NCI-H2107 treated with DMSO at 0.1 percent for 48 hours (cell line): ENCODE measurements around the gene ZBTB4.
A peak's percentile ranks its signal among the peaks of the same experiment; 100 is the strongest.
"Not testable (repeated sequence)": the region's sequence is repeated elsewhere in the genome, so short reads cannot be mapped to it uniquely, and the experiment has no call there.

Source experiments
- DNase-seq: peaks from one replicate; lab custom pipeline; 2025; ENCODE audit not compliant: unreplicated experiment; lab: John Stamatoyannopoulos, UW

Gene ZBTB4

DNA sequence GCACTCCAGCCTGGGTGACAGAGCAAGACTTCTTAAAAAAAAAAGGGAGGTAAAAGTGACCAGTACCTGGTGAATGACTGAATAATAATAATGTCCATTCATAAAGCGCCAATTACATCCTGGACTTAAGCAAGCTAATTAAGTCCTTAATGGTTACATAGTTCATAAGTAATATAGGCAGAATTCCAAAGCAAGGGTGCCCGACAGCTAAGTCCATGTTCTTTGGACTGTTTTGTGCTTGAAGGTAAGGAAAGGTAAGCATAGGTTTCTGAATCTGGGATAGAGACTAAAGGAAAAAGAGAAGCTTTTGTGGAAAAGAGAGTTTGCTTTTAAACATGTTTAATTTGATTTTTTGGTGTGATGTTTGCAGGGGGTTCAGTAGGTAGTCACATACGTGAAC, 14.5 kb upstream of the ZBTB4 start:
- no peak for DNase-seq

GRCh38 chr17:7491583-7491982, 12.2 kb upstream of the ZBTB4 start:
- no peak for DNase-seq

GRCh38 chr17:7490144-7490543, 10.7 kb upstream of the ZBTB4 start:
- no peak for DNase-seq

DNA sequence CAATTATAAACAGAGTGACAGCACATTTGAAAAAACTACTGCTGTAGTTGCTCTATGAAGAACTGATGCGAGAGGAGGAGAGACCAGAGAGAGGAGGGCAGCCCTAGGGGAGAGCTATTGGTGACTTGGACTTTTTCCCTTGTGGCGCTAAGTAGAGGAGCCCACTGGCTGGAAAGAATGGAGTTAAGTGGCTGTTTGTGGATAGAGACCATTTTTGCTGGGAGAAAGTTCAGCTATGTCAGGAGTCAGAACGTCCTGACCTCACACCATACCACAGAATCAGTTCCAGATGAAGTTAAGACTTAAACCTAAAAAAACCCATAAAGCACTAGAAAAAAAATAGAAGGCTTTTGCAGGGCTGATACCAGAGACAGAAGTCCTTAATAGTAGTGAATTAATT, 6.8 kb upstream of the ZBTB4 start:
- no peak for DNase-seq

DNA sequence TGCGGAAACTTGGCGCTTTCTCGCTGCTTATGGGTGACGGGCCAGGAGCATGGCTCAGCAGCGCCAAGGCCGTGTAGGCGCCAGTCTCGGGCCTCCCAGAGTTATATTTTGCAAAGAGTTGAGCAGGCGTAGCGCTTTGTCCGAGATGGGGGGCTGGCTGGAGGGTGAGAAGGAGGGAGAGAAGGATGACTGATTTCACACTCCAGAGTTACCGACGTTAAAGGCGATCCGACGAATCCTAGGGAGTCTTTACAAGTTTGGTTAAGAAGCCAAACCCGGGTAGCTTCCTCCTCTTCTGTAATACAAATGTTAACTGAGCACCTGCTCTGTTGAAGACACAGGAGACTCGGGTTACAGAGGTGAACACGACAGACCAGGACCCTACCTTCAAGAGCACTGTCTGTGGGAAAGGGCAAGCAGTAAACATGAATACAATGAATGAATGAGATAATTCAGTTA, 5.5 kb upstream of the ZBTB4 start:
- DNase-seq = no peak

DNA sequence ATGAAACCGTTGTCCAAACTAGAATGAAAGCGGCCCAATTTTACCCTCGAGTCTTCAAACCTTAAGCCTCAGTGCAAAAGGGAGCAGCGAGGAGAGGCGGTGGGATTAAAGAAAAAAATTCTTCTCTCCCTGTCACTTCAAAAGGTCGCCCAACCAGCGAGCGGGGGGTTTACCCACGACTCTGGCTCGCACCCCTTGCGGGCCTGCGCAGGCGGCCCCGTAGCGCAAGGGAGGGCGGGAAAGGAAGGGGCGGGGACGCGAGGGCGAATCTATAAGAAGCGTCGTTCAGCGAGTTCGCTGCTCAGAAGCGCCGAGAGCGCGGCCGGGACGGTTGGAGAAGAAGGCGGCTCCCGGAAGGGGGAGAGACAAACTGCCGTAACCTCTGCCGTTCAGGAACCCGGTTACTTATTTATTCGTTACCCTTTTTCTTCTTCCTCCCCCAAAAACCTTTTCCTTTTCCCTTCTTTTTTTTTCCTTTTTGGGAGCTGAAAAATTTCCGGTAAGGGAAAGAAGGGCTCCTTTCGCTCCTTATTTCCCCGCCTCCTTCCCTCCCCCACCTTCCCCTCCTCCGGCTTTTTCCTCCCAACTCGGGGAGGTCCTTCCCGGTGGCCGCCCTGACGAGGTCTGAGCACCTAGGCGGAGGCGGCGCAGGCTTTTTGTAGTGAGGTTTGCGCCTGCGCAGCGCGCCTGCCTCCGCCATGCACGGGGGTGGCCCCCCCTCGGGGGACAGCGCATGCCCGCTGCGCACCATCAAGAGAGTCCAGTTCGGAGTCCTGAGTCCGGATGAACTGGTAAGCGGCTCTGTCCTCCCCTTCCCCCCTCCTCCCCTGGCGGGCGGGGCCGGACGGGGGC, 4.9 kb upstream of the ZBTB4 start, which contains the start of gene POLR2A:
TSS of gene POLR2A (plus strand) at position 300 of the 852 bp plus-strand sequence.
- peak; percentile 82 for DNase-seq

- peak; percentile 82 for DNase-seq
These were observed 4.0 kb upstream of the ZBTB4 start for GRCh38 chr17:7483255-7484066.

DNA sequence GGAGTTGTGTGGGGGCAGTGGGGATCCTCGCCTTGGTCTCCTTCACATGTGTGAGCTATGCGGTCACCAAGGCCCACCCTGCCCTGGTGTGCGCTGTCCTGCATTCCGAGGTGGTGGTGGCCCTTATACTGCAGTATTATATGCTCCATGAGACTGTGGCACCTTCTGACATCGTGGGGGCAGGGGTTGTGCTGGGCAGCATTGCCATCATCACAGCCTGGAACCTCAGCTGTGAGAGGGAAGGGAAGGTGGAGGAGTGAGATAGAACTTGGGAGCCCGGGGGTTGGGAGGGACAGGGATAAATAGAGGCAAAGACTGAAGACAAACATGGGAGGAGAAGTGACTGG, 3.3 kb upstream of the ZBTB4 start:
- not testable (repeated sequence) for DNase-seq

DNA sequence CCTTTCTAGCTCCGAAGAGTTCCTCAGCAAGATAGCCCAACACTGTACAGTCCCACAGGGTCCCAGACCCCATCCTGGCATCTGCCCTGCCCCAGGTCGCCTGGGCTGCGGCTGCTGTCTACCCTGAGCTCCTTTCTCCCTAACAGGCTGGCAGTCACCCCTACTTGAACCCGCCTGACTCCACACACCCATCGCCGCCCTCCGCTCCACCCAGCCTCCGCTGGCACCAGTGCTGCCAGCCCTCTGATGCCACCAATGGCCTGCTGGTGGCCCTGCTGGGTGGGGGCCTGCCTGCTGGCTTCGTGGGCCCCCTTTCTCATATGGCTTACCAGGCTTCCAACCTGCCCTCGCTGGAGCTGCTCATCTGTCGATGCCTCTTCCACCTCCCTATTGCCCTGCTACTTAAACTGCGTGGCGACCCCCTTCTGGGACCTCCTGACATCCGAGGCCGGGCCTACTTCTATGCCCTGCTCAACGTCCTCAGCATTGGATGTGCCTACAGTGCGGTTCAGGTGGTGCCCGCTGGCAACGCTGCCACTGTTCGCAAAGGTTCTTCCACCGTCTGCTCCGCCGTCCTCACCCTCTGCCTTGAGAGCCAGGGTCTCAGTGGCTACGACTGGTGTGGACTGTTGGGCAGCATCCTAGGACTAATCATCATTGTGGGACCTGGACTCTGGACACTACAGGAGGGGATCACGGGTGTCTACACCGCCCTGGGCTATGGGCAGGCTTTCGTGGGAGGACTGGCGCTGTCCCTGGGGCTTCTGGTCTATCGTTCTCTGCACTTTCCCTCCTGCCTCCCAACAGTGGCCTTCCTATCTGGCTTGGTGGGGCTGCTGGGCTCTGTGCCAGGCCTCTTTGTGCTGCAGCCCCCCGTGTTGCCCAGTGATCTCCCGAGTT, 2.7 kb upstream of the ZBTB4 start:
- DNase-seq = not testable (repeated sequence)

- not testable (repeated sequence) for DNase-seq
These were observed 1.8 kb upstream of the ZBTB4 start, which contains the start of gene SLC35G6 for GRCh38 chr17:7481275-7481674. Gene SLC35G6, plus strand, starts transcription at chr17:7481446. Its CDS starts 71 bp downstream, at chr17:7481517.

DNA sequence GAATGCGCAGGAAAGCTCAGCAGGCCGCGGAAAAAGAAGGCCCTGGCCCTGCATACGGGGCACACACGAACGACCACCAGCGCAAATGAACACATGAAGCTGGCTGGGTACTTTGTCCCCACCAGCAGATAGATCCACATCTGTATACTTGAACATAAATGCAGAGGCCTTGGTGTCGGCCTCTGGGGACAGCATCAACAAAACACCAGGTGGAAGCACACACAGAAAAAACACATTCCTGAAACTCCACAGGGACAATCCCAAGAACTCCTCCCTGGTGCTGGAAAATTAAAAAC, 606 bp upstream of the ZBTB4 start:
- no peak for DNase-seq

DNA sequence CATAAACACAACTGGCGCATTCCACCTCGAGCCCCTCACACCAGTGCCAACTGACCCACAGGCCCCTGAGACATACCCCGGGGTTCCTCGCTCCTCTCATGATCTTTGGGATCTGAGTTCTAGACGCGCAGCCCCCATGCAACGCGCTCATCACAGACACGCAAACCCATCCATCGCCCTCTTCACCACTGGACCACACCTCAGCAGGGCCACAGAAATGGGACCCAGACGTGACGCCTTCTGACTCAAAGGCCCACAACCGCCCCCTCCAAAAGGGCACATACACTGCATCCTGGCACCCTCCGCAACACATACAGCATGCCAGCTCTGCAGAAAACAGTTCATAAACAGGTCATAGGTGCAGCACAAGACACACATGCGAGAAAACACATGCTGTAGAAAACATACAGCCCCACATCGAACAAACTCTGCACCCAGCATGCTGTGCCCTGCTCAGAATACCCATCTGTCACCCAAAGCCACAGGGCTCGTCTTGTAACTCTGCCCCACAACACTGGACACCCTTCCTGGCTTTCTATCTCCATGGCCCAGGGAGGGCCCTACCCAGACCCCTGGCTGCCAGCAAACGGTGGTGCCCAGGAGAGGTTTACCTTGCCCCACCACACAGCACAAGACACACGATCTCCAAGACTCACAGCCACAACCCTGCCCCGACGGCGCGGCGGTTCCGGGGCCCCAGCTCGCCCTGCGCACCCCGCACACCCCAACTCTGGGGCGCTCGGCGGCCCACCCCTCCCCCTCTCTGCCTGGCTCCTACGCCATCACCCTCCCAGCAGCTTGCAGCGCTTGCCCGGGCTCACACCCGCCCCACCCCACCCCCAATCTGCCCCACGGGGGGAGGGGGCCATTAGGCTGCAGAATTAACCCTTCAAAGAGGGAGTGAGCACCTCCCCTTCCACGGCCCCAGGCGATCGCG, 887 bp downstream of the ZBTB4 start:
- no peak for DNase-seq

DNA sequence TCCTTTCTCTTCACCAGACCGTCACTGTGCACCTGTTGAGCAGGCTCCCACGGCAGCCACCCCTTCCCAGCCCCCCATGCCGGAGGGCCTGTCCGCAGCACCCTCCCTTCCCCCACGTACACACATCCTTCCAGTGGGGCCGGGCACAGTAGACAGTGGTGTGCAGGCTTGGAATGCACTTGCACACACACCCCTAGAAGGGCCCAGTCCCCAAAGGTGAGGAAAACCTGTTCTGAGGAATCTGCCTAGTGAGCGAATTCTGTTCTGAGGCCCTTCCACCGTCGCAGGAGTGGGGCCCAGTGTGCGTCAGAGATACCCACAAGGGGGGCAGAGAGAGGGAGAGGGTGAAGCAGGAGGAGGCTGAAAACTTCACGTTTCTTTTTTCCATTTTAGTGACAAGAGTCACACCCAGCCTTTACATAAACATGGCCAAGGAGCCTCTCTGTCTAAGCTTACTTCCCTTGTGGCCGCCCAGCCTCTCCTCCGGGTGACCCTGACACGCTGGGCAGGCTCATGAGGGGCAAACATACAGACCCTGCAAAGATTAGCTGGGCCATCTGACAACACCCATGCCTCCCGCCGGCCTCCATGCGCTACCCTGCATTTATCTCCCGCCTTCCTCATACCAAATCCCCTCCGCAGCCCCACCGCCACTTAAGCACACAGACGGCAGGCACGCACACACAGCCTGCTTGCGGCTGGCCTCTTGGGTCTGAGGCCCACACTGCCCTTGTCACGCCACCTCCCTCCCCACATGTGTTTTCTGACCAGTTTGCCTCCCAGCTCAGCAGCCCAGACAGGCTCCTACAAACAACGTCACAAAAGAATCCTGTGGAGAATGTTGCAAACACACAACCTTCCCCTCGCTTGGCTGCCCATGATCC, 1.8 kb downstream of the ZBTB4 start:
- no peak for DNase-seq

DNA sequence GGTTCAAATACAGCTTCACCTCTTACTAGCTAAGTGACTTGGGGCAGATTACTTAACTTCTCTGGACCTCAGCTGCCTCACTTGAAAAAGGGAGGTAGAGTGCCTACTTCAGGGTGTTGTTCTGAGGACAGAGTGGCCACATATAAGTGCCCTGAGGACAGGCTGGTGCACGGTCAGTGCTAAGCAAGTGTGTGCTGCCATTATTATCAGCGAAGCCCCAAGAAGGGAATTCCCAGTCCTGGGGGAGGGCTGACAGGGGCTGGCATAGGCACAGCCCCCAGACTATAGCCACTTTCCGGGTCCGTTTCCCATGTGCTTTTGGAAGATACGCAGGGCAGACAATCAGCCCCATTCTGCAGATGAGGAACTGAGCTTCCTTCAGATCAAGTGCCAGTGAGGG, 2.5 kb downstream of the ZBTB4 start:
- DNase-seq = no peak

DNA sequence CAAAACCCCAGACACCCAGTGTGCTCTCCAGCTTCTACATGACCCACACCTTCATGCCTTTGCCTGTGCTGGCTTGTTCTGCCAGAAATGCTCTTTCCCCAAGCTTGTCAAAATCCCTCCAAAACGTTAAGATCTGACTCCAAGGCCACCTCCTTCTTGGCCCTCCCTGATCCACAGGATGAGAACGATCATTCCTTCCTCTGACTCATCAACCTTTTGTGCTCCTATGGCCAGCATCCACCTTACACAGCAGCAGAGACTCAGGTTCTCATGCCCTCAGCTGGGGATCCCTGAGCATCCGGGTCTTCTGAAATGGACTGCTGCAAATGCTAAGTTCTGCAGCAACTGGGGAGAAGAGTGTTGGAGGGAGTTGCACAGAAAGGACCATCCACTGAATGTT, 2.9 kb downstream of the ZBTB4 start:
- no peak for DNase-seq

GRCh38 chr17:7475764-7476422, 3.5 kb downstream of the ZBTB4 start:
- no peak for DNase-seq

- not testable (repeated sequence) for DNase-seq
These were observed 4.7 kb downstream of the ZBTB4 start for GRCh38 chr17:7474767-7475166.

DNA sequence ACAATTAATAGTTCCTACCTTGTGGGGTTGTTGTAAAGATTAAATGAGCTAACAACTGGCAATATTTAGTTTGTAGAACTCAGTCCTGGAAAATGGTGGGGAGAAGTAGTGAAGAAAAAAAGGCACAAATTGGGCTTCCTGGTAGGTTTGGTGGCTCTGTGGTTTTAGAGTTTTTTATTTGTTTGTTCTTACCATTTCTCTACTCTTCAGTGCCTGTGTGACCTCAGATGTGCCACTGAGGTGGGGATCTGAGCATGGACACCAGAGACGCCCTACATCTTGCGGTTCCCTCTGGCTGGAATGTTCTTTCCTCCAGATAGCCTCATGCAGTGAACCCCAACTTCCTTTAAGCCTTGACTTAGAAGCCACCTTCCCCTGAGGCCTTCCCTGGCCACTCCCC, 7.7 kb downstream of the ZBTB4 start:
- no peak for DNase-seq
